IPS DF 4.7 (cell line): Measurements from ENCODE around the gene FOXP2.
"Not testable (repeated sequence)": the region's sequence is repeated elsewhere in the genome, so short reads cannot be mapped to it uniquely, and the experiment has no call there.

ENCODE experiments used
- DNase-seq: peaks from one replicate; pipeline ENCODE4 v3.0.0-alpha.2; 2013; ENCODE audit warnings: low spot score; ENCODE audit errors: extremely low read depth

FOXP2 gene

GRCh38 chr7:114588506-114588905 is 173.9 kb downstream of the FOXP2 start:
- no peak for DNase-seq

- no peak for DNase-seq
These were observed 174.8 kb downstream of the FOXP2 start for GRCh38 chr7:114589436-114589835.

- DNase-seq, result no peak
These were observed 175.7 kb downstream of the FOXP2 start for GRCh38 chr7:114590298-114590697.

GRCh38 chr7:114598946-114599345 is 184.3 kb downstream of the FOXP2 start:
- no peak for DNase-seq

- no peak for DNase-seq
These were observed 191.5 kb downstream of the FOXP2 start for GRCh38 chr7:114606100-114606499.

- not testable (repeated sequence) for DNase-seq
These were observed 194.2 kb downstream of the FOXP2 start for GRCh38 chr7:114608822-114609221.

GRCh38 chr7:114620208-114620607 is 205.6 kb downstream of the FOXP2 start:
- DNase-seq, result no peak

GRCh38 chr7:114622221-114622620 is 207.6 kb downstream of the FOXP2 start:
- DNase-seq, result no peak

- no peak for DNase-seq
These were observed 208.5 kb downstream of the FOXP2 start for GRCh38 chr7:114623146-114623545.

- DNase-seq, result no peak
These were observed 212.6 kb downstream of the FOXP2 start for GRCh38 chr7:114627231-114627630.

GRCh38 chr7:114628362-114628761 is 213.7 kb downstream of the FOXP2 start:
- no peak for DNase-seq

- no peak for DNase-seq
These were observed 215.1 kb downstream of the FOXP2 start for GRCh38 chr7:114629762-114630161.

- DNase-seq, result no peak
These were observed 215.8 kb downstream of the FOXP2 start for GRCh38 chr7:114630201-114630990.

GRCh38 chr7:114631249-114631822 is 216.7 kb downstream of the FOXP2 start:
- DNase-seq, result no peak

GRCh38 chr7:114639451-114639850 is 224.8 kb downstream of the FOXP2 start:
- DNase-seq, result no peak

- no peak for DNase-seq
These were observed 229.8 kb downstream of the FOXP2 start for GRCh38 chr7:114644455-114644854.

- DNase-seq, result no peak
These were observed 230.8 kb downstream of the FOXP2 start for GRCh38 chr7:114645451-114645850.

- DNase-seq, result no peak
These were observed 232.9 kb downstream of the FOXP2 start for GRCh38 chr7:114647518-114647917.

GRCh38 chr7:114648117-114648516 is 233.5 kb downstream of the FOXP2 start:
- DNase-seq, result no peak

GRCh38 chr7:114648680-114649079 is 234.1 kb downstream of the FOXP2 start:
- no peak for DNase-seq

- no peak for DNase-seq
These were observed 235.1 kb downstream of the FOXP2 start for GRCh38 chr7:114649689-114650088.

GRCh38 chr7:114650491-114650890 is 235.9 kb downstream of the FOXP2 start:
- DNase-seq, result no peak

- DNase-seq, result no peak
These were observed 237.4 kb downstream of the FOXP2 start for GRCh38 chr7:114652041-114652440.
